Effector memory CD4-positive, alpha-beta T cell (primary cell): ENCODE measurements around the gene AATK.

Experiments used
- DNase-seq, 3 donors: peaks; one replicate each; pipeline ENCODE4 v3.0.0-alpha.2; 2020
- H3K27ac ChIP-seq: 2 replicates; pipeline ENCODE4 v1.7.0; 2013; ENCODE audit warnings: mild to moderate bottlenecking, low read length, moderate library complexity; ENCODE audit not compliant: insufficient read depth, poor library complexity, severe bottlenecking
- H3K27me3 ChIP-seq: replicated peaks from 2 replicates; pipeline ENCODE4 v1.7.0; 2013; ENCODE audit warnings: mild to moderate bottlenecking, low read length; ENCODE audit not compliant: insufficient read depth, control insufficient read depth, poor library complexity, severe bottlenecking
- H3K36me3 ChIP-seq: 2 replicates; pipeline ENCODE4 v1.7.0; 2013; ENCODE audit warnings: mild to moderate bottlenecking, low read length, moderate library complexity; ENCODE audit not compliant: control insufficient read depth, insufficient read depth
- H3K4me1 ChIP-seq: 2 replicates; pipeline ENCODE4 v1.7.0; 2013; ENCODE audit warnings: low read length, mild to moderate bottlenecking; ENCODE audit not compliant: control insufficient read depth, insufficient read depth, poor library complexity, severe bottlenecking
- H3K4me3 ChIP-seq: 2 replicates; pipeline ENCODE4 v1.7.0; 2013; ENCODE audit warnings: low read length, low read depth, mild to moderate bottlenecking; ENCODE audit not compliant: insufficient read depth, poor library complexity, severe bottlenecking
- H3K9me3 ChIP-seq: 2 replicates; pipeline ENCODE4 v1.7.0; 2013; ENCODE audit warnings: mild to moderate bottlenecking, low read length, moderate library complexity; ENCODE audit not compliant: control insufficient read depth

The AATK gene

GRCh38 chr17:81102869-81103268 lies 63.2 kb downstream of the AATK start:
- Histone ChIP-seq H3K27me3 (no peaks in the 10 kb centered on the region), H3K4me3 (no peak overlapping the region), H3K27ac (no peak overlapping the region), H3K36me3 (no peaks in the 10 kb centered on the region), H3K4me1 (peaks cover 10% of the 10 kb centered on the region), H3K9me3 (no peaks in the 10 kb centered on the region)
- no peak for DNase-seq

DNA sequence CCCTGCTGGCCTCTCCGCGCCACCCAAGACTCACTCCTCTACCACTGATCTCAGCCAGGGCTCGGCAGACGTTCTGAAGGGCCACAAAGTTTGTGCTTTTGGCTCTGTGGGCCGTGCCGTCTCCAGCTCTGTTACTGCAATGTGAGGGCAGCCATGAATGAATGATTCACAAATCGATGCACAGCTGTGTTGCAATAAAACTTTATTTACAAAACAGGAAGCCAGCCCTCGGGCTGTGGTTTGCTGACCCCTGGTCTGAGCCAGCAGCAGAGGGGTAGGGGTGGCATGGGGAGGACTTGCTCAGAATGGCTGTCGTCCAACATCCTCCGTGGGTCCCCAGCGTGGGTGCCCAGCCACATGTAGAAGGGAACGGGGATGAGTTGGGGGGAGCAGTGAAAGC lies 63.7 kb downstream of the AATK start:
- Histone ChIP-seq H3K27me3 (no peaks in the 10 kb centered on the region), H3K9me3 (no peaks in the 10 kb centered on the region), H3K4me1 (peaks cover 15% of the 10 kb centered on the region), H3K27ac (no peak overlapping the region), H3K4me3 (no peak overlapping the region), H3K36me3 (no peaks in the 10 kb centered on the region)
- DNase-seq: no peak

DNA sequence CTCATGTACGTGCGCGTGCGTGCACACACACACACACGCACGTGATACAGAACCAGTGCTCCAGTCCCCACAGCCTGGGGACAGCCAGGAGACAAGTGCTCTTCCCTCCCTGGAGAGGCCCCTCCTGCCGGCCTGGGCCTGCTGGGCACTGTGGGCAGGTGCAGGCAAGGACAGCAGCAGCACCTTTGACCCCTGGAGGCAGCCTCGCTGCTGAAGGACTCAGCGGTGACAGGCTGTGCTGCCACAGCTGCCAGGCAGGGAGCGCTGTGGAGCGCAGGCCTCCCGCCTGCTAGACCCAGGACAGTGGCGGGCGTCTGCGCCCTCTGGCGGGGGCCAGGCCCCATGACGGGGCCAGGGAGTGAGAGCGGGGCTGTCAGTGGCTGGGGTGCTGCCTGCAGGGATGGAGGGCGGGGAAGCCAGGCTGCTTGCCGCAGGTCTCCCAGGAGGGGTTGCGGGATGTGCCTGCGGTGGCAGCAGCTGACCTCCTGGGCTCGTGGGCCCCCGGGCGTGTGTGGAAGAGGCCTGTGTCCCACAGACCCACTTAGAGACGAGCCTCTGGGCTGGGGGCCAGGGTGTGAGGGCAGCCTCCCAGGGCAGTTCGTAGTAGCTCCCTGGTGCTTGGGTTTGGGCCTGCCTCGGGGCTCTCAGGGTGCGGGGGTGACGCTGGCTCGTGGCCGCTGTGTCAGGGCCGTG lies 64.3 kb downstream of the AATK start:
- no peak overlapping the region for H3K27ac ChIP-seq
- DNase-seq: peak; percentile 74 to 80 (median 74)
- no peaks in the 10 kb centered on the region for H3K27me3 ChIP-seq
- peaks cover 21% of the 10 kb centered on the region for H3K4me1 ChIP-seq
- H3K36me3 ChIP-seq: no peaks in the 10 kb centered on the region
- no peaks in the 10 kb centered on the region for H3K9me3 ChIP-seq
- H3K4me3 ChIP-seq: no peak overlapping the region

DNA sequence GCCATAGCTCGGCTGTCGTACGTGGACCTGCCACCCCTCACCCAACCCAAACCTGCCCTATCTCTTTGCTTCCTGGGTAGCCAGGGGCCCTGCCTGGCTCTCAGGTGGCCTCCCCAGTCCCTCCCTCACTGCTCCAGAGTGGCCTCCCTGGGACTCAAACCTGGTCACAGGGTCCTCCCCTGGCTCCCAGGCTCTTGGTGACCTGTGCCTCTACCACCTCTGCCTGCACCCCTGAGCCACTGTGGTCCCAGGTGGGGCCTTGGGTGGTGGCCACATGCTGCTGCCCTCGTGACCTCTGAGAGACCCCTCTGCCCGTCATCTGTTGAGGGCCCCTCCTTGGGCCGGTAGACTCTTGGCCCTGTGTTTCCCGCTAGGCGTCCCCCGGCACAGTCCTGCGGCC lies 65.4 kb downstream of the AATK start:
- Histone ChIP-seq H3K27me3 (no peaks in the 10 kb centered on the region), H3K27ac (no peak overlapping the region), H3K36me3 (no peaks in the 10 kb centered on the region), H3K4me1 (peaks cover 32% of the 10 kb centered on the region), H3K4me3 (no peak overlapping the region), H3K9me3 (no peaks in the 10 kb centered on the region)
- DNase-seq: no peak

DNA sequence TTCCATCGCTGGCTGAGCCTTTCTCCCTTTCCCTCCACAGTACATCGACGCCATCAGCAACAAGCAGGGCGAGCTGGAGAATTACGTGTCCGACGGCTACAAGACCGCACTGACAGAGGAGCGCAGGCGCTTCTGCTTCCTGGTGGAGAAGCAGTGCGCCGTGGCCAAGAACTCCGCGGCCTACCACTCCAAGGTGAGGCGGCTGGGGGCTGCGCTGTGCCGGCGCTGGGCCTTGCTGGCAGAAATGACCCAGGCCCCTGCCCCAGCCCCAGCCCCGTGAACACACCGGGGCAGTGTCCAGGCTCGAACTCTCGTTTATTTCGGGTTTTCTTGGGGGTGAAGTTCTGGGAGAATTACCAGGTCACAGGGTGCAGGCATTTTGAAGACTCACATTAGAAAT lies 66.1 kb downstream of the AATK start:
- Histone ChIP-seq H3K9me3 (no peaks in the 10 kb centered on the region), H3K4me1 (peaks cover 38% of the 10 kb centered on the region), H3K27me3 (no peaks in the 10 kb centered on the region), H3K4me3 (no peak overlapping the region), H3K27ac (no peak overlapping the region), H3K36me3 (no peaks in the 10 kb centered on the region)
- no peak for DNase-seq

DNA sequence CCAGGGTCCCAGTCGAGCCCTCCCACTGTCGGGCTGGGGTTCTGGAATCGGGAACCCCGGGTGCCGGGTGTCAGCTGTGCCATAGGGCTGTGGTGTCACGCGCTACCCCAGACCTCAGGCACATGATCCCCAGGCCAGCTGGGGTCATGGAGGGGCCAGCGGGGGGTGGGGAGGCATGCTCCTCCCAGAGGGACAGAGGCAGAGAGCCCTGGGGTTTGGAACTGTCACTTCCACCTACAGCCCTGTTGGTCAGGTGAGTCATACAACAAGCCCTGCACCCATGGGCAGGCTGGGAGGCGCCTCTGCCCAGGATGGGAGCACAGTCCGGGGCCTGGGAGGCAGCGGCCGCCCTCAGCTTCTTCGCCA lies 68.1 kb downstream of the AATK start:
- no peak for DNase-seq
- no peaks in the 10 kb centered on the region for H3K36me3 ChIP-seq
- H3K4me1 ChIP-seq: peaks cover 45% of the 10 kb centered on the region
- no peak overlapping the region for H3K27ac ChIP-seq
- H3K4me3 ChIP-seq: no peak overlapping the region
- H3K27me3 ChIP-seq: no peaks in the 10 kb centered on the region
- H3K9me3 ChIP-seq: no peaks in the 10 kb centered on the region

DNA sequence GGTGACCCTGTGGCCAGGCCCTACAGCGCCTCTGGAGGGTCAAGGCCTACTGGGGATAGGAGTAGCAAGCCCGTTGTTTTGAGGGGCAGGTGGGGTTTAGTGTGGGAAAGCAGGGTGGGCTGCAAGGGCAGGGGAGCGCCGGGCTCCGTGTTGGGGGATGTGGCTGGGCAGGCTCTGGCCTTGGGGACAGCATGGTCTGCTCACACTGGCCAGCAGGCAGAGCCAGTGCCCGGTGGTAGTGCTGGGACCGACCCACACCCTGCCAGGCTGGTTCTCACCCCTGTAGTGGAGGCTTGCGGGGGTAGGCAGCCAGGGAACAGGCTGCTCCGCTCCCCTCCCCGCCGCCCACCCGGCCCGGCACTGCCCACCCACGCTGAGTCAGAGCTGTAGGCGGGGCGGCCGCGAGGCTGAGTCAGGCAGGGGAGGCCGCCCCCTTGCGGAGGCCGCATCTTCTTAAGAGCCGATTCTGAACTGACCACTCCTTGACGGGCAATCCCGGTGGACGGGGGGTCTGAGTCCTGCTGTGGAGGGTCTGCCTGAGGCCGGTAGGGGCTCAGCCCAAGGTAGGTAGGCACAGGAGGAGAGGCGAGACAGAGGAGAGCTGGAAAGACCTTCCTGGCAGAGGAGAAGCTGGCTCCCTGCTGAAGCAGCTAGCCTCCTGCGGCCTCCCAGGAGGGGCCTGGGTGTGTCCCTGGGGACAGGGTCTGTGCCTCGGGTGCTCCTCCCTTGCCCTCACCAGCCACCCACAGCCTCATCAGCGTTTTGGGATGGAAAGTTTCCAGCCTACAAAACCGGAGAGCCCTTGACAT lies 68.7 kb downstream of the AATK start:
- Histone ChIP-seq H3K27ac (no peak overlapping the region), H3K4me1 (peaks cover 45% of the 10 kb centered on the region), H3K4me3 (no peak overlapping the region), H3K27me3 (no peaks in the 10 kb centered on the region), H3K9me3 (no peaks in the 10 kb centered on the region), H3K36me3 (no peaks in the 10 kb centered on the region)
- DNase-seq: peak; percentile 12 to 37 (median 18)

DNA sequence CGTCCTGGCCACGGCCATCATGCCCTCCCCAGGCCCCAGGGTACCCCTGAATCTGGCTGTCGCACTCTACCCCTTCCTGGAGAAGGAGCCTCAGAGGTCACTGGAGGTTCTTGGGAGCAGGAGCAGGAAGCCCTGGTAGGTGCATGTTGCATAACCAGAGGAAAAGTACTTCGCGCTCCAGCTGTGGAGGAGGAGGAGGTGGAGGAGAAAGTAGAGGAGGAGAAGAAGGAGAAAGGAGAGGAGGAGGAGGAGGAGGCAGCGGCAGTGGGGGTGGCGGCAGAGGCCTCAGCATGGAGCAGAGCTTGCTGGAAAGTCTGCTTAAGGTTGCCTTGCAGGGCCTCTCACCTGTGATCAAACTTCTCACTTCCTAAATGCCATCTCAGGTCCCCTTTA lies 69.3 kb downstream of the AATK start:
- peak overlapping the region; percentile 73 for H3K27ac ChIP-seq
- H3K36me3 ChIP-seq: no peaks in the 10 kb centered on the region
- H3K4me1 ChIP-seq: peaks cover 45% of the 10 kb centered on the region
- DNase-seq: no peak
- no peaks in the 10 kb centered on the region for H3K27me3 ChIP-seq
- H3K9me3 ChIP-seq: no peaks in the 10 kb centered on the region
- no peak overlapping the region for H3K4me3 ChIP-seq

GRCh38 chr17:81095383-81095762 lies 70.6 kb downstream of the AATK start:
- no peaks in the 10 kb centered on the region for H3K9me3 ChIP-seq
- peak overlapping the region; percentile 73 for H3K27ac ChIP-seq
- peaks cover 44% of the 10 kb centered on the region for H3K4me1 ChIP-seq
- H3K27me3 ChIP-seq: no peaks in the 10 kb centered on the region
- H3K36me3 ChIP-seq: no peaks in the 10 kb centered on the region
- peak overlapping the region; percentile 25 for H3K4me3 ChIP-seq
- peak in 2 of 3 donors; percentile 20 to 44 for DNase-seq
